Neural cell (in vitro differentiated cells): ENCODE results near the gene ANG.

Experiments used
- CTCF ChIP-seq: fragments of 450-650 bp; IDR thresholded peaks from 2 replicates; pipeline ENCODE4 v1.5.1; 2014; ENCODE audit warnings: antibody characterized with exemption, mild to moderate bottlenecking, moderate library complexity; ENCODE audit not compliant: poor library complexity, severe bottlenecking
- EP300 ChIP-seq: fragments of 450-650 bp; conservative IDR thresholded peaks from 2 replicates; pipeline ENCODE4 v1.6.1; 2014; ENCODE audit warnings: antibody characterized with exemption, mild to moderate bottlenecking, moderate library complexity; ENCODE audit not compliant: poor library complexity, severe bottlenecking
- POLR2AphosphoS5 ChIP-seq: IDR thresholded peaks from 2 replicates; pipeline ENCODE4 v1.6.1; 2012
- RAD21 ChIP-seq: fragments of 450-650 bp; conservative IDR thresholded peaks from 2 replicates; pipeline ENCODE4 v1.6.1; 2014; ENCODE audit warnings: antibody characterized with exemption, mild to moderate bottlenecking, moderate library complexity
- REST ChIP-seq: IDR thresholded peaks from 2 replicates; pipeline ENCODE4 v1.6.1; 2012; ENCODE audit warnings: borderline replicate concordance

GRCh38 chr14:20699931-20700330, 11.4 kb downstream of the ANG start:
- no peak for TF ChIP-seq CTCF
- TF ChIP-seq EP300, result no peak
- TF ChIP-seq POLR2AphosphoS5, result no peak
- no peak for TF ChIP-seq REST
- TF ChIP-seq RAD21, result no peak
